Measurements from ENCODE around the gene FZD10.

DNA sequence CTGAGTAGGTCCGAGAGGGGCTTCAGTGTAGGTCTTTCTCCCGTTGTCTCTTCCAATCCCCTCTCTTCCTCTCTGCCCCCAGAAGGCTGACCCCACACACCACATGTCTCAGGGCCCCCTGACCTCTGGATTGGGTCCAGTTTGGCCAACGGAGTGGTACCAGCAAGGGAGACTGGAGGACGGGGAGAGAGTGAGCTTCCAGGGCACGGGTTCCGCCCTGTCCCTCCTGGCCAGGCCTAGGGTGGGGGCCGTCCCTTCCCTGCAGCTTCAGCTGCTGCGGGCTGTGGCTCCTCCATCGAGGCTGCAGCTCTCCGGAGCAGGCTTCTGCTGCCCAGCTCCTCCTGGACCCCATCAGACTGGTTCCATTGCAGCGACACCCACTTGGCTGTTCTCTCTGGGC lies 17.4 kb downstream of the FZD10 start:
- TF ChIP-seq, protein P1, sequence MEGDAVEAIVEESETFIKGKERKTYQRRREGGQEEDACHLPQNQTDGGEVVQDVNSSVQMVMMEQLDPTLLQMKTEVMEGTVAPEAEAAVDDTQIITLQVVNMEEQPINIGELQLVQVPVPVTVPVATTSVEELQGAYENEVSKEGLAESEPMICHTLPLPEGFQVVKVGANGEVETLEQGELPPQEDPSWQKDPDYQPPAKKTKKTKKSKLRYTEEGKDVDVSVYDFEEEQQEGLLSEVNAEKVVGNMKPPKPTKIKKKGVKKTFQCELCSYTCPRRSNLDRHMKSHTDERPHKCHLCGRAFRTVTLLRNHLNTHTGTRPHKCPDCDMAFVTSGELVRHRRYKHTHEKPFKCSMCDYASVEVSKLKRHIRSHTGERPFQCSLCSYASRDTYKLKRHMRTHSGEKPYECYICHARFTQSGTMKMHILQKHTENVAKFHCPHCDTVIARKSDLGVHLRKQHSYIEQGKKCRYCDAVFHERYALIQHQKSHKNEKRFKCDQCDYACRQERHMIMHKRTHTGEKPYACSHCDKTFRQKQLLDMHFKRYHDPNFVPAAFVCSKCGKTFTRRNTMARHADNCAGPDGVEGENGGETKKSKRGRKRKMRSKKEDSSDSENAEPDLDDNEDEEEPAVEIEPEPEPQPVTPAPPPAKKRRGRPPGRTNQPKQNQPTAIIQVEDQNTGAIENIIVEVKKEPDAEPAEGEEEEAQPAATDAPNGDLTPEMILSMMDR (IDR thresholded peaks at IDR 0.05), result no peak
- TF ChIP-seq POLR2AphosphoS5 (IDR thresholded peaks at IDR 0.05), result no peak
- no peak for TF ChIP-seq POLR2A (IDR thresholded peaks at IDR 0.05)
- no peak for TF ChIP-seq EP300 (IDR thresholded peaks at IDR 0.05)

All from suprapubic skin (tissue), 4 donors.